NOMO-1 (cell line): ENCODE data around the gene ZNF683.

Experiments
- DNase-seq, 2 experiments: peaks; one replicate each; lab custom pipeline; 2025; ENCODE audit not compliant: unreplicated experiment in 2 of 2; lab: John Stamatoyannopoulos, UW

The ZNF683 gene

DNA sequence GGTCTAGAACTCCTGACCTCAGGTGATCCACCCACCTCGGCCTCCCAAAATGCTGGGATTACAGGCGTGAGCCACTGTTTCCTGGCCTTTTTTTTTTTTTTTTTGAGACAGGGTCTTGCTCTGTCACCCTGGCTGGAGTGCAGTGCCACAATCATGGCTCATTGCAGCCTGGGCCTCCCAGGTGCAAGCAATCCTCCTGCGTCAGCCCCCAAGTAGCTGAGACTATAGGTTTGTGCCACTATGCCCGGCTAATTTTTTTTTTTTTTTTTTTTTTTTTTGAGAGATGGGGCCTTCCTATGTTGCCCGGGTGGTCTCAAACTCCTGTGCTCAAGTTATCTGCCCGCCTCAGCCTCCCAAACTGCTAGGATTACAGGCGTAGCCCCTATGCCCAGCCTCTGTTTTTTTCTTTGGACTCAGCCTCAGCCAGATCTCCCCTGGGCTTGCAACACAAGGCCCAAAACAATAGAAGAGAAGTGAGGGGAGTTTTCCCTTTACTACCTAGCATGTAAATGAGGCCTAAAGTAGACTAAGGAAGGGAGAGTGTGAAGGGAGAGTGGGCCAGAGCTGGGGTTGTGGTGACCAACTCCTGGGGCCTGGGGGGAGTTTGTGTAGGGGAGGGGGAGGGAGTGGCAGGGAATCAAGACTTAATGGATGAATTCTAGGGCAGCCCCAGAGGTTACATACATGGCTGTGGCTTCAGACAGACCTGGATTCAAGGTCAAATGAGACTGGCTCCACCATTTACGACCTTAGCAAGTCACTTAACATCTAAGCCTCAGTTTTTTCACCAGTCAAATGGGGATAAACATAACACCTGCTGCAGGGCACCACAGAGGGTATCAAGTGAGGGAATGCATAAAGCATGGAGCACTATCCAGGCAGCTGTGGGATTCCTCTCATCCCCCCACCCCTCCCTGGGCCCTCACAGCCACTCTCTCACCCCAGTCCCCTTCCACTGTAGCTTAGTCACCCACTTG, 56.4 kb downstream of the ZNF683 start:
- no peak for DNase-seq

DNA sequence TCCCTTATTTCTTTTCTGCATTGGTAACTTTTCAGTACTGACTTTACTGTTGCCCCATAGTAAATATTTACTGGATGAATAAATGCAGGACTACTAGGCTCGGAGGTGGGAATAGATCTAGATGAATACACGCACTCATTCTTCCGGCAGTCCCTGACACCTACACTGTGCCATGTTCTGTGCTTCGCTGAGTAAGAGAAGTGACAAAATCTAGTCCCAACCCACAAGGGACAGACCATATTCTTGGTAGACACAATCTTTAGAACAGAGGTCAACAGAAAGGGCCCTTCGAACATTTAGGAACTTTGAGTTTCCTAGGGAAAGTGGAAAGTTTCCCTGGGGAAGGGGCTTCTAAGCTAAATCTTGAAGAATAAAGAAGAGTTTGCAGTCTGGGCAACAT, 58.0 kb downstream of the ZNF683 start:
- no peak for DNase-seq
